ENCODE data around the gene TET3.
A peak's percentile ranks its signal among the peaks of the same experiment; 100 is the strongest.

TET3 gene

DNA sequence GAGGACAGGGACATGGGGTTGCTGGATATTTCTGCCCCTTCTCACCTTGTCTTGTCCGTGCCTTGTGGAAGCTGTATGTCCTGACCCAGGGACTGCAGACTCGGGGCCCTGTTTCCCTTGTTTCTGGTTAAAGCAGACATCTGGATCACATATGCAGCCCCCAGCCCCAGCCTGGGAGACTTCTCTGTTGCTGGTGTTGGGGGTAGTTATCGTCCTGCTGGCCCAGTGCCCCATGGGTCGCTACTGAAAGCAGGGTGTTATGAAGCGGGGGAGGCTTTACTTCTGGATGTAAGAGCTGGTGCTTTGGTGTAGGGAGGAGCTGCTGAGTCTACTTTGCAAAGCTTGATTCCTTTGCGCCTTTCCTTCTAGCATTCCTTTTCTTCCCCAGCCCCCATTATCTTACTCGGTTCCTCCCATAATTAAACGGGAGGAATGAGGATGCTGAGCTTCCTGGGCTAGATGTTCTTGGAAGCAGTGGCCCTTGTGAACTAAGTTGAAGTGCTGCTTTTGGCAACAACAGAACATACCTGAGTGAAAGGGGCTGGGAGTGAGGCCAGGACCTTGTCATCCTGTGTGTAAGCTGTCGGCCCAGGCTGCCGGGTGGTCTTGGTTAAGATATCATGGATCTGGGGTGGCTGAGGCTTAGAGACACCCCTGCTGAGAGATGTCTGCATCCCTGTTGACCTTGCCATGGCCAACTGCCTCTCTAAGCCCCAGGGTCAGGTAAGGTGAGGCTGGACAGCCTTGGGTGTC is 3.4 kb downstream of the TET3 start:
- DNase-seq, result no peak

DNA sequence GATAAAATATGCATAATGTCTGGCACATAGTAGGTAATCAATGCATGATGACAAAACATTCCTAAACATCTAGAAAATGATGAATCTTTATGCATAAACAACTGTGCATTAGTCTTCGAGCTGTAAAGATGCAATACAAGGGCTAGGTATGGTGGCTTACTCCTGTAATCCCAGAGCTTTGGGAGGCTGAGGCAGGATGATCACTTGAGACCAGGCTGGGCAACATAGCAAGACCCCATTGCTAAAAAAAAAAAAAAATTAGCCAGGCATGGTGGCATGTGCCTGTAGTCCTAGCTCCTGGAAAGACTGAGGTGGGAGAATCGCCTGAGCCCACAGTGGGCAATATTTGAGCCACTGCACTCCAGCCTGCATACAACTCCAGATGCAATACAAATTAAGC is 5.3 kb downstream of the TET3 start:
- DNase-seq, result no peak

DNA sequence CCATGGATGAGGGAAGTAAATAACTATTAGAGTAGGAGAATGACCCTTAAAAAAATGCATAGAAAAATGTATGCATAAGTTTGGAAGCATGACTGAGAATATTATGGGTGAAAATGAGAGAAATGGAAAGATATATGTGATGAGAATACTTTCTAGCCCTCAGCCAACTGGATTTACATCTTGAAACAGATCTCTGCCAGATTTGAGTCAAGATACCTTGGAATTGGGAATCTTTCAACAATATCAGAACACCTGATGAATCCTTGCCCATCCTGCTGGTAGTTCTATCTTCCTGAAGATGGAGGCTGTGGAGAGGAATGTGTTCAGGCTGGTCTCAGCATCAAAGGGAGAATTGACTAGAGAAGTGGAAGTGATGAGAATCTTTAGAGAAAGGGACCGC is 5.8 kb downstream of the TET3 start:
- no peak for DNase-seq

DNA sequence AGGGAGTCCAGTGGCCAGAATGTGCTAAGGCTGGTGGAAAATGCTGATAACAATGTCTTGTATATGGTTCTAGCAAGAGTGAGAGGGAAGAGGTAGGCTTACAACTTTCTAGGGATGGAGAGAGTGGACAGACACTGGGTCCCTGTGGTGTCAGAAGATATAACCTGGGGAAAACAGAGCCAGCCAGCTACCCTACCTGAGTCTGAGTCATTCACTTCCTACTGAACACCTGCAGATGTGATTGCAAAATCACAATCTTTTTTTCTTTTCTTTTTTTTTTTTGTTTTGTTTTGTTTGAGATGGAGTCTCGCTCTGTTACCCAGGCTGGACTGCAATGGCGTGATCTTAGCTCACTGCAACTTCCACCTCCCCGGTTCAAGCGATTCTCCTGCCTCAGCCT is 7.3 kb downstream of the TET3 start:
- no peak for DNase-seq

DNA sequence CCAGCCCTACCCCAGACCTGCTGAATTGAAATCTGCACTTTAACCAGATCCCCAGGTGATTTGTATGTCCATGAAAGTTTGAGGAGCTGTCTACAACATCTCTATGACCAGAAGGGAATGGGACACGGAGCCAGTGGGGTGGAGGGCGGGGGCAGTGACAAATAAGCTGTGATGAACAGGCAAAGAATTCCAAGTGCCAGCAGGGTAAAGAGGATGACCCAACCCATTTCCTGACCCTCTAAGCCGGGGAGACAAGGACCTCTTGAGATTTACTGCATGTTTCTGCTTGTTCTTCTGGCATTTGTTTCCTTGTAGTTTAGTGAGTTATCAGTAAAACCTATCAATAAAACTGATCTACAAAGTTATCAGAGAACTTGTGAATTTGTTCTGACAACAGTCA is 8.7 kb downstream of the TET3 start:
- no peak for DNase-seq

DNA sequence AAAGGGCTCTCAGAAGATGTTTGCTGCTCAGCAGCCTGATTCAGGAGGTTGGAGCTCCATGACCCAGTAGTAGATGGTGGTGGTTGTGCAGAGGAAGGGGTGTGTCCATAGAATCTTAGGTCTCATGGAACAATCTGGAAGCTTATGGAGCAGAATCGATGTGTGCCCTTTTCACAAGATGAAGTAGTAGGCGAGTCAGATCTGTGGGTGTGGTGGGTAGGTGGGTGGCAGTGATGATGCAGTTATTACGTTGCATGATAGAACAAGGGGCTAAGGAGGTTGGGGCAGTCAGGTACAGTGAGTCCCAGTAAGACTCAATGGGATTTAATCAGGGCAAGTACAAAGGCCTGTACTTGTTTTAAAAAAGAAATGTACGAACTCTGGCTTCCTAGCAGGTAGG is 9.1 kb downstream of the TET3 start:
- peak in 1 of 2 donors; percentile 21 for DNase-seq

DNA sequence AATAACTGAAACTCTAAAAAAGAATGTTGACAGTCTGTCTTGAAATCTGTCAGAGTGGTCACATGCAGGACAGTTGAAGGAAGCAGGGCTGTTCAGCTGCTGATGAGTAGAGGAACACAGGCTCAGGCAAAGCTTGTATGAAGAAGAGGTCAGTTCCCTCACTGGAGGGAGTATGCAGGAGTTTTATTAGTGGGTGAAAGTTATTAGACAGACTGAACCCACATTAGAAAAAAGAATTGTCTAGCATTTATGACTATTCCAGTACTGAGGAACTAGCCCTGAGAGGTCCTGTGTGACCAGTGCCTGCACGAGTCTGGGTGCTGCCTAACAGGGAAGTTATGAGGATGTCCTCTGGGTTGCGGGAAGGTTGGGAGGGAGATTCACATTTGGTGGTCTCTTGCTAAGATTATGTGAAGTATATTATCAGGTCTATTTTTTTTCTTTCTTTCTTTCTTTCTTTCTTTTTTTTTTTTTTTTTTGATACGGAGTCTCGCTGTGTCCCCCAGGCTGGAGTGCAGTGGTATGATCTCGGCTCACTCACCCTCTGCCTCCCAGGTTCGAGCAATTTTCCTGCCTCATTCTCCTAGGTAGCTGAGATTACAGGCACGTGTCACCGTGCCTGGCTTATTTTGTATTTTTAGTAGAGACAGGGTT is 9.6 kb downstream of the TET3 start:
- peak; percentile 75 to 76 for DNase-seq

DNA sequence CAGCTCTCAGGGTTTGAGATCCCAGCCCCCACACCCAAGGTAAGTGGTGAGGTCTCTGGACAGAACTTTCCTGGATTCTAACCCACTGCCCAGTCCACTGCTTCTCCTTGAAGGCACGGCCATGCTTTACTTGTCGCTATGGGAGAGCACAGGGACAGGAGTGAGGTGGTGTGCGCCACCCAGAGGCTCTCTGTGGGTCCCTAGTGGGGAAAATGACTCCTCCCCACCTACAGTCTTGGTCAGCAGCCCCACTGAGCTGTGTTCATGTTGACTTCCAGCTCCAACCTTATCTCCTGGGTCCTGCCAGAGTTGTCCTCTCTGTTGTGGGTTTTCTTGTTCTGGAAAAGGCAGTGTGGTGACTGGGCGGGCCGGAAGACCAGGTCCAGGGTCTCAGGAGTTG is 11.1 kb downstream of the TET3 start:
- DNase-seq, result no peak

DNA sequence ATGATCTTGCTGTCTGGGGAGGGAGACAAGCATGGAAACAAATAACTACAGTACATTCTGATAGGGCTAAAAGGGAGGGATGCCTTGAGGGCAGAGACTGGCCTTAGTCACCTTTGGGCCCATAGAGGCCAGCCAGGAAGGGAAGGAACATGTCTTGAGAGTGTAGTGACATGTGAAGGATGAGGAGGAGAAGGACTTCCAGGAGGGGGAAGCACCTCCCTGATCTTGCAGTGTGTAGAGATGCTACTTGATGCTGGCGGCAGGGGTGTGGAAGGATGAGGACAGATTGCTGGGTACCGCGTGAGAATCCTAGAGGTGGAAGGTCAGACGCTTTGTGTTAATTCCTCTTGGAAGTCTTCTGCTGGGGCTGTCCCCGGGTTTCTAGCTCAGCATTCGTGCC is 13.1 kb downstream of the TET3 start:
- DNase-seq, result no peak

DNA sequence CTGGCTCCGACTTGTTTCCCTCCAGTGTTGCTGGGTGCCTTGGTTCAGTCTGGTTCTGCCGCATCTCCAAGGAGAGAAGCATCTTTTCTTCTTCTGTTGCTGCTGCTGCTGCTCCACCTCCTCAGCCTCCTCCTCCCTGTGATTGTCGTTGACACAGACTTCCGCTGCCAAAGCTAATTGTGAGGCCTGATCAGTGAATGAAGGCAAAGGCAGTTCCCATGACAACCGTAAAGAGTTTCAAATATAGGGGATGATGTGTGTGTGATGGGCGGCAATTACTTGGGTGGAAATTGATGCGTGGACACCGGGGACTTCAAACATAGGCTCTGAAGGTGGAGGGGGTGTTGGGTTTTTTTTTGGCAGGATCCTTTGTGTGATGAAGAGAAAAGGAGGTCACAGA is 13.7 kb downstream of the TET3 start:
- no peak for DNase-seq

DNA sequence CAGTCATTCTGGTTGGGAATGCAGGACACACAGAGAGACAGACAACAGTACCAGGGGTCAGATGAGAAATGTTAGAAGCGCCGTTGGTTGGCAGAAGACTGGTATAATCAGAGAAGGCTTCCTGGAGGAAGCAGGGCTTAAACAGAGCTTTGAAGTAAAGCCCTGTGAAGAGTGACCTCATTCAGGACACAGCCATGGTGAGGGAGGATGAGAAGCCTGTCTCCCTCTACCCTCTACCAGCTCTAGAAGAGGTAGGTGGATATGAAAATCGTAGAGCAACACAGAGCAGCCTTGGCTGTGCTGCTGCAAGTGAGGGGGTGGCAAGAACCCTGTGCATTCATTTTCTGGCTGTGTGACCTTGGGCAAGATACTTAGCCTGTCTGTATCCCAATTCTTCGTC is 14.2 kb downstream of the TET3 start:
- no peak for DNase-seq

DNA sequence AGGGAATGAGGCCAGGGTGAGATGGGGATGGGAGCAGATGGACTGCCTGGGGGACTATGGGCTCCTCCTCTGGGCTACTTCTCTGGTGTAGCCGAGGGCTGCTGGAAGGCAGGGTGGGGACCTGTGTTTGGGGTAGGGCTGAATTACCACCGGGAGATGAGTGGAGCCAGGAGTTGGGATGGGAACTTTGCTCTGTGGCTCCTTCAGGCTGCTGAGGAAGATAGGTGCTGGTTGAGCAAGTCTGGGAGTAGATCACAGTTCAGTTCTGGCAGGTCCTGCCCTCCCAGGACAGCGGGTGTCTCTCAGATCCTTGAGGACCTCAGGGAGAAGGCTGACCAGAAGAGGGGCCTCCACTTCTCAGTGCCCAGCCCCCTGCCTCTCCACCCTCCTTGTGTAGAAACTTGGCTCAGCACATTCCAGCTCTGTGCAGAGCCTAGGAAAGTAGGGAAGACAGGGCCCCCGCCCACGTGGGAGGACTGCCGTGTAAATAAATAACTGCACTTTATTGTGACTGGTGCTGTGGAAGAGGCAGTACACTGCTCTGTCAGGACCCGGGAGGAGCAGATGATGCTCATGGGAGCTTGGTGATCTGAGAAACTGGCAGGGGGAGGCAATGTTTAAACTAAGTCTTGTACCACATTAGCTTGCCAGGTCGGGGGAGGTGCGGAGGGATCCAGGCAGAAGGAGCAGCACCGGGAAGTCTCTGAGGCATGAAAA is 15.3 kb downstream of the TET3 start:
- DNase-seq, result no peak

DNA sequence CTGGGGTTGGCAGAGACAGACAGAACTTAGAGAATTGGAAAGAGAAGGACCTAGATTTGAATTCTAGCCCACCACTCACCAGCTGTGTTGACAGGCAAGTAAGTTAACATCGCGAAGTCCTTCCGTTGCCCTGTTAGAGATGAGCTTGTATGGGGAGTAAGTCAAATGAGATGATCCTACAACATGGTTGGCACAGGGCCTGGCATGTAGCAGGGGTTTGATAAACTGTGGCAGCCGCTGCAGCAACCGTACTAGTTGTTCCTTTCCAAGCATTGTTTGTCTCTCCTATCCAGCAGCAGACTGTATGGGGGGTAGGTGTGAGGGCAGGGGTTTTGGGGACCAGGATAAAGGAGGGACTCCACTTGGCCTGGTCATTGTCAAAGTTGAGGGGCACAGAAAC is 16.0 kb downstream of the TET3 start:
- DNase-seq, result no peak

DNA sequence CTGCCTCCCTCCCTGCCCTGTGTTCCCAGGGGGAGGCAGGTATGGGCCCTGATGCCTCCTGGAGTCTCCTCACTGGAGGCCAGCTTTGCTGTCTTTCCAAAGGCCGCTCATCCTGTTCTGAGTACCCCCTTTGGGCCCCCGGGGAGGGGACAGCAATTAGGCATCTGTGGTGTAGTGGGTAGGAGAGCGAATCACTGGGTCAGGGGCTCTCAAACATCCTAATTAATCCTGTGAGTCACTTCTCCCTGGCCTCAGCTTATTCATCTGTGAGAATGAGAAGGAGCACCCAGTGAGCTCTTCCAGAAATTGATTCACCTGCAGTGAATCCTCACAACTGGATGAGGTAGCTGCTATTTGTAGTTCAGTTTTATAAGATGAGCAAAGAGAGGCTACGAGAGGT is 16.4 kb downstream of the TET3 start:
- no peak for DNase-seq

DNA sequence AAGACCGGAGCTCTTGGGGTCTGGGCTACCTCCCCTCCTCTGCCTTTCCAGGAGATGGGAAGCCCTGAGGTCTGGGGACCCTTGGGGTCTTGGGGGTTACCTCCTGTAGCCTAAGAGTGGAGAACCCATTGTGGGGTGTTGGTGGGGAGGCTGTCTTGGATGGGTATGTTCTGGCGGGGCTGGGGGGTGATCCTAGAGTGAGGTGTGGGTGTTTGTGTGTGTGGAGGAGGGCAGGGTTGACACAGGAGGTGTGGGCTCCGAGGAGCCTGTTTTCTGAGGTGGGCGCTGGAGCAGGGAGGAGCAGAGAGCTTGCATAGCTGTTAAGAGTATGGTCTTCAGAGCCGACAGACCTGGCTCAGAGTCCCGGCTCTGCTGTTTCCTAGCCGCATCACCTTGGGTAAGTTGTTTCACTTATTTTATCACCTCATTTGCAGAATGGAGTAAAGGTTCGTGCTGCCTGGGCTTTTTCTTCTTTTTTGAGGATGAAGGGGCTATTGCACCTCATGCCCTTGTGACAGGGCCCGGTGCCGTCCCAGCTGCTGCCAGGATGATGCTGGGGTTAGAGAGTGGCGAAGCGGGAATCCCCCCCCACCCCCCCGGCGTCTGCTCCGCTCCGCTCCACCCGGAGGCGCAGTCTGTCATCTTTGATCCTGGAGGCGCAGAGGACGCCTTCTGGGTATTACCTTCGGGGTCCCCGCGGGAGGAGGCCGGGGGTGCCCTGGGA is 17.2 kb downstream of the TET3 start:
- no peak for DNase-seq

DNA sequence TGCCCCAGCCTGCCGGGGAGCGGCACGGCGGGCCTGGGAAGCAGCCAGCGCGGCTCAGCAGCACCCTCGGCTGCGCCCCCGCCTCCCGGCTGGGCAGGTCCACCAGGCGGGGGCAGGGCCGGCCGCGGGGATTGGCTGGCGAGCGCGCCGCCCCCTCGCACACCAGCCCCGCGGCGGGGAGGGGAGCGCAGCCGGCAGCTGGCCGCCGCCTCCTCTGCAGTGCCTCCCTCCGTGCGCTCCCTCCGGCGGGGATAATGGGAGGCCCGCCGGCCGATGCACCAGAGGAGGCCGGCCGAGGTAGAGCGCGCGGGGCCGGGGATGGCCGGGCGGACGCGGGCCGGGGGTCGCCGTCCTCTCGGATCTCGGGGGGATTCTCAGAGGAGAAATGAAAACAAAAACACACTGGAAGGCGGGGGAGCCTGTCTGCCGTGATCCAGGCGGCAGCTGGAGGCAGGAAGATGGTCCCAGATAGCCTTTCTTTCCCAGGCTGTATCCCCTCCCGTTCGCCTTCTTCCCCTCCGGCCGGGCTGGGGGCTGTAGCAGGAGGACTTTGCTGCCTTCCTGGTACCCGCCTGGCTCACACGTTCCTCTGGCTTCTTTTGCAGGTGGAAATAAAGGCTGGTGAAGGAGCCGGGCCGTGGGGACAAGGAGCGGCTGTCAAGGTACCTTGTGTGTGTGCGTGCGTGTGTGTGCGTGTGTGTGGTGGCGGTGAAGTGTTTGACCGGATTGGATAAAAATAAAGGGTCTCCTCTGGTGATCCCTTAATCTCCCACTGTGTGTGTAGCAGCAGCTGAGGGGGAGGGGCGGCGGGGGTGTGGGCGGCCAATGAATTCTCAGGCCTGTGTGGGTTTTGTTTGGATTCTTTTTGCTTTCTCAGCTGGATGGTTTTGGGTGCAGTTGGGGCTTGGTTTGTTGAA is 18.1 kb downstream of the TET3 start:
- DNase-seq, result peak; percentile 56 to 85

DNA sequence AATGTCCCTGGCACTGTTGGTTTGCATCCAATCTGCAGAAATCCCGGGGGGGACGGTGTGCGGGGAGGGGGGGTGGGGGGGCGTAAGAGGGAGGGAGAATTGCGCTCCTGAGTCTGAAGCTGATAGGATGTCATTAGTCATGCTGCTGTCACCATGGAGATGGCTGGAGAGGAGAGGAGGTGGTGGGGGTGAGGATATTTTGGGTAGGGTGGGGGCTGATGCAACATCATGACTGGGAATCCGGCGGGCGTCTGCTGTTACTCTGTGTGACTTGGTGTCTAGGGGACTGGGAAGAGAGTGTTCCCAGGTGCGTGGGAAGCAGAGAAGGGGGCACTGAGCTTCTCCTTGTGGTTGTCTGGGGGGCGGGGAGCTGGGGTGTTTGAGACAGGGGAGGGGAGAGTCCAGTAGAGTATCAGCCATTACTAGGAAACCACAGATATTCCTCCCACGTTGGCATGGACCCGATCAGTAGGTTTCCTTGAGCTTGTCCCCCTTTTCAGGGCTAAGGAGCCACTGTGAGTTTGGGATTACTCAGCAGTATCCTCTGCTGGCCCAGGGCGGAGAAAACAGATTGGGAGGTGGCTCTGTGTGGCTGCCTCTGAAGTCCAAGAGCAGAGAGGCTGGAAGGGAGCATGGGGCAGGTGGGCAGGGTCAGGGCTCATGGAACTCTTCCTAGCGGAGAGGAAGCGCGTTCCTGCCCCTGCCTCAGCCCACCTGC is 18.9 kb downstream of the TET3 start:
- peak in 1 of 2 donors; percentile 54 for DNase-seq

DNA sequence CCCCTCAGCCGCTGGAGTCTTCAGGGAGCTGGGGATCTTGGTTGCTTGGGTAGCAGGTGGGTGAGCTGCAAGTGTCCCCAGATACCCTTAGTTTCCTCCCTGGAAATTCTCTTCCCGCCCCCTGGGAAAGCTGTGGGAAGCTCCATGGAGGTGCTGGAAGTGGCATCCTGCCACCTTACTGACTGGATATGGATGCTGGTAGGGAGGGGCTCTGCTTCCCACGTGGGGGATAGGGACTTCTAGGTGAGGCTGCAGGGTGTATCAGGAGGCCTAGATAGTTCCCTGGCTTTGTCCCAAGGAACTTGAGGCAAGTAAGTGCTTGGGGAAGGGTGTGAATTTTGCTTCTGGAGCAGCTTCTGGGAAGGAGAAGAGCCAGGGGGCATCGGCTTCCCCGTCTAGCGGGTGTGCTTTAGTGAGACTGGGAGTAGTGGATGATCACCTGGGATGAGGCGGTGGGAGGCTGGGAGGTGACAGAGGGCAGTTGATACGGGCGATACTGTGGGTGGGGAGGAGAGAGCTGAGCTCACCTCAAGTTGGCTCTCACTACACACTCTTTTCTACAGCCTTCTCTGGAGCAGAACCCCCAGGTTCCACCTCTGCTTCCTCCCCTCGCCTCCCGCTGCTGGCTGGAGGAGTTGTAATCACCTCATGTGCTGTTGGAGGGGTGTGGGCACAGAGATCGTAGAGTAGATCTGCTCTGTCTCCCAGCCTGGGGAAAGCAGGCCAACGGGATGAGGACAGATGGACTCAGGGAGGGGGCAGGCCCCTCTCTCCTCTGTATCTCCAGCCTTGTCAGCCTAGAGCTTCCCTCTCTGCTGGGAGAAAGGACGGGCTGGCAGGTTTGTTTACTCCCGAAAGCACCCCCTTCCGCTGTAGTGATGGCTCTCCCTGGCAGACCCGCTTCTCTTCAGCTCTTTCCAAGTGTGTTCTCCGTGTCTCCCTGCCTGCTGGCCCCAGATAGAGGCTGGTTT is 19.8 kb downstream of the TET3 start:
- no peak for DNase-seq

DNA sequence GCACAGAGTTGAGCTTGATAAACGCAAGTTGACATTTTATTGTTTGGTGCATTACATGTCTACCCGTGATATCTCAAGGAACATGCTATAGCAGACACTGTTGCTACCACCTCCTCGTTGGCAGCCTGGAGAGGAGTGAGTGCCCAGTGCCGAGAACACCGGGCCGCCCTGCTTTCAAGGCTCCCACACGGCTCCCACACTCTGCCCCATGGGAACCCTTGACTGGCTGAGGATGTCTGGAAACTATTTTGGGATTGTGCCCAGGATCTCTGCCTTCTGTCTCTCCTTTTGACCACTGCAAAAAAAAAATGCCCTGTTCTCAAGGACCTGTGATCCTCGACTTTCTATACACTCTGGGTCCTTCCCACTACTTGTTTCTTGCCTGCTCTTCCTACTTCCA is 21.1 kb downstream of the TET3 start:
- DNase-seq, result no peak

DNA sequence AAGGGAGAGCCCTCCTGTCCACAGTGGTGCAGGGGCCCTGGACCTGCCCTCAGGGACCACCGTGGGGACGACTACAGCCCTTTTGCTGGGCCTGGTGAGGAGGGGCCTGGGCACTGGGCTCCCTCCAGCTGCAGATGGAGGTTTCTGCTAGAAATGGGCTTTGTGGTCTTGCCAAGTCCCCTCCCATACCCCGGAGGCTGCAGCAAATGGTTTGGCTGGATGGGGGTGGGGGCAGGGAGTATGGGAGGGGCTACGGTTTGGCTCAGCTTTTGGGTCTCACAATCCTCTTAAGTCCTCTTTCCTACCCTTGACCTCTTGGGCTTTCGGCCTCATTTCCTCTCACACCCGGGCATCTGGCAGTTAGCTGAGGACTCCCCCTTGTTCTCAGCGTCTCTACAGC is 21.7 kb downstream of the TET3 start:
- DNase-seq, result no peak
